Measurements from ENCODE around the gene FLT3.

FLT3 gene

DNA sequence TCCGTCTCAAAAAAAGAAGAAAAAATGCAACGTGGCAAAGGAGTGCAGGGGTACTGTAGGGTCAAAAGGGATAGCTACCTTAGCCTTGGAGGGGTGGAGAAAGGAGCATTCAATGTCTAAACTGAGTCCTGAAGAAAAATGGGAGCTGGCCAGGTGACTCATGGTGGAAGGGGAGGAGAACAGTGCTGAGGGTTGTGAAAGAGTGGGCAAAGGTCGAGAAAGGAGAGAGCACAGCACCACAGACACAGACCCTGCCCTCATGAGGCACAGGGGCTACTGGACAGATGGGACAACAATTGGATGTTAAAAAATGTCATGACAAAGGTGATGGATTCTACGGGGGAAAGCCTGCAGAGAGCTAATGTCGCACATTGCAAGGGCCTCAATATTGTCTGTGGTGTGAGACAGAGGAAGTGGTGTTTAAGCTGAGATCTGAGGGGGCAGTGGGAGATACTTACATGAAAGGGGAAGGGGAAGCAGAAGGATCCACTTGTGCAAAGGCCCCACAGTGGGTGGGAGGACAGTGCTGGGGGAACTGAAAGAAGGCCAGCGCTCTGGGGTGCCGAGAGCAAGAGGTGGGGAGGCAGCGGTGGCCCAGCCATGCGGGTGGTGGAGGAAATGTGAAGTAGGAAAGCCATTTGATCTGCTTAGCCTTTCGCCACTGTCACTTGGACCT, 69.0 kb downstream of the FLT3 start:
- Histone ChIP-seq H3K36me3 (replicated peaks; ENCODE audit: insufficient read depth, low read length) (no peaks in the 10 kb centered on the region), H3K27me3 (replicated peaks; ENCODE audit: insufficient read depth, low read length) (no peaks in the 10 kb centered on the region), H3K27ac (ENCODE audit: low read length) (no peak overlapping the region), H3K9me2 (replicated peaks; ENCODE audit: insufficient read depth, low read length) (no peaks in the 10 kb centered on the region), H3K9ac (ENCODE audit: low read length) (no peak overlapping the region), H2AFZ (ENCODE audit: low read length) (no peak overlapping the region), H3F3A (ENCODE audit: insufficient read depth, low read length) (no peaks in the 10 kb centered on the region), H3K4me3 (ENCODE audit: low read length) (no peak overlapping the region), H3K9me3 (replicated peaks; ENCODE audit: insufficient read depth, low read length) (no peaks in the 10 kb centered on the region), H3K79me2 (ENCODE audit: low read length) (no peaks in the 10 kb centered on the region), H3K4me2 (ENCODE audit: low read depth, low read length) (no peak overlapping the region), H3K4me1 (ENCODE audit: low read length) (no peaks in the 10 kb centered on the region), H4K20me1 (ENCODE audit: insufficient read depth, low read length) (no peaks in the 10 kb centered on the region)
- DNase-seq = no peak
- no peak for TF ChIP-seq EZH2 (optimal IDR thresholded peaks at IDR 0.05; ENCODE audit: low read depth, low read length)
- TF ChIP-seq, protein P1, sequence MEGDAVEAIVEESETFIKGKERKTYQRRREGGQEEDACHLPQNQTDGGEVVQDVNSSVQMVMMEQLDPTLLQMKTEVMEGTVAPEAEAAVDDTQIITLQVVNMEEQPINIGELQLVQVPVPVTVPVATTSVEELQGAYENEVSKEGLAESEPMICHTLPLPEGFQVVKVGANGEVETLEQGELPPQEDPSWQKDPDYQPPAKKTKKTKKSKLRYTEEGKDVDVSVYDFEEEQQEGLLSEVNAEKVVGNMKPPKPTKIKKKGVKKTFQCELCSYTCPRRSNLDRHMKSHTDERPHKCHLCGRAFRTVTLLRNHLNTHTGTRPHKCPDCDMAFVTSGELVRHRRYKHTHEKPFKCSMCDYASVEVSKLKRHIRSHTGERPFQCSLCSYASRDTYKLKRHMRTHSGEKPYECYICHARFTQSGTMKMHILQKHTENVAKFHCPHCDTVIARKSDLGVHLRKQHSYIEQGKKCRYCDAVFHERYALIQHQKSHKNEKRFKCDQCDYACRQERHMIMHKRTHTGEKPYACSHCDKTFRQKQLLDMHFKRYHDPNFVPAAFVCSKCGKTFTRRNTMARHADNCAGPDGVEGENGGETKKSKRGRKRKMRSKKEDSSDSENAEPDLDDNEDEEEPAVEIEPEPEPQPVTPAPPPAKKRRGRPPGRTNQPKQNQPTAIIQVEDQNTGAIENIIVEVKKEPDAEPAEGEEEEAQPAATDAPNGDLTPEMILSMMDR (IDR thresholded peaks at IDR 0.05; ENCODE audit: low read length) = no peak
- no peak for TF ChIP-seq EZH2phosphoT487 (IDR thresholded peaks at IDR 0.05; ENCODE audit: low read length)

- Histone ChIP-seq H3F3A (ENCODE audit: insufficient read depth, low read length) (no peaks in the 10 kb centered on the region), H3K4me3 (ENCODE audit: low read length) (no peak overlapping the region)
Observed at GRCh38 chr13:28027607-28028364, 72.6 kb downstream of the FLT3 start.

GRCh38 chr13:28027071-28027470, 73.3 kb downstream of the FLT3 start:
- Histone ChIP-seq H2AFZ (ENCODE audit: low read length) (no peak overlapping the region), H3K9me3 (replicated peaks; ENCODE audit: insufficient read depth, low read length) (no peaks in the 10 kb centered on the region), H3K27me3 (replicated peaks; ENCODE audit: insufficient read depth, low read length) (no peaks in the 10 kb centered on the region), H3K4me3 (ENCODE audit: low read length) (no peak overlapping the region), H4K20me1 (ENCODE audit: insufficient read depth, low read length) (no peaks in the 10 kb centered on the region), H3K36me3 (replicated peaks; ENCODE audit: insufficient read depth, low read length) (no peaks in the 10 kb centered on the region), H3K9ac (ENCODE audit: low read length) (no peak overlapping the region), H3K4me2 (ENCODE audit: low read depth, low read length) (no peak overlapping the region), H3F3A (ENCODE audit: insufficient read depth, low read length) (no peaks in the 10 kb centered on the region), H3K79me2 (ENCODE audit: low read length) (no peaks in the 10 kb centered on the region), H3K27ac (ENCODE audit: low read length) (no peak overlapping the region), H3K4me1 (ENCODE audit: low read length) (no peaks in the 10 kb centered on the region), H3K9me2 (replicated peaks; ENCODE audit: insufficient read depth, low read length) (no peaks in the 10 kb centered on the region)
- TF ChIP-seq EZH2phosphoT487 (IDR thresholded peaks at IDR 0.05; ENCODE audit: low read length) = no peak
- no peak for TF ChIP-seq EZH2 (optimal IDR thresholded peaks at IDR 0.05; ENCODE audit: low read depth, low read length)
- TF ChIP-seq, protein P1 (IDR thresholded peaks at IDR 0.05; ENCODE audit: low read length) = no peak
- DNase-seq = no peak

More at GRCh38 chr13:28027607-28028364, 72.6 kb downstream of the FLT3 start:
- no peaks in the 10 kb centered on the region for H3K4me1 ChIP-seq (ENCODE audit: low read length)
- no peaks in the 10 kb centered on the region for H4K20me1 ChIP-seq (ENCODE audit: insufficient read depth, low read length)
- H3K27me3 ChIP-seq (replicated peaks; ENCODE audit: insufficient read depth, low read length) = no peaks in the 10 kb centered on the region
- H2AFZ ChIP-seq (ENCODE audit: low read length) = no peak overlapping the region
- H3K36me3 ChIP-seq (replicated peaks; ENCODE audit: insufficient read depth, low read length) = no peaks in the 10 kb centered on the region
- no peak for TF ChIP-seq EZH2phosphoT487 (IDR thresholded peaks at IDR 0.05; ENCODE audit: low read length)
- no peak for TF ChIP-seq EZH2 (optimal IDR thresholded peaks at IDR 0.05; ENCODE audit: low read depth, low read length)
- TF ChIP-seq, protein P1 (IDR thresholded peaks at IDR 0.05; ENCODE audit: low read length) = no peak
- no peak for DNase-seq
- no peak overlapping the region for H3K9ac ChIP-seq (ENCODE audit: low read length)
- no peak overlapping the region for H3K4me2 ChIP-seq (ENCODE audit: low read depth, low read length)
- H3K79me2 ChIP-seq (ENCODE audit: low read length) = no peaks in the 10 kb centered on the region
- H3K9me3 ChIP-seq (replicated peaks; ENCODE audit: insufficient read depth, low read length) = no peaks in the 10 kb centered on the region
- H3K27ac ChIP-seq (ENCODE audit: low read length) = no peak overlapping the region
- no peaks in the 10 kb centered on the region for H3K9me2 ChIP-seq (replicated peaks; ENCODE audit: insufficient read depth, low read length)
